Measurements from ENCODE around the gene CMTM3. TPM values are rescaled to one million over a fixed set of nuclear protein-coding genes. Genes with fewer than 3 reads are reported as not detected.
"Not testable (repeated sequence)": the region's sequence is repeated elsewhere in the genome, so short reads cannot be mapped to it uniquely, and the experiment has no call there.

CMTM3 gene
- total and polyA plus RNA-seq, 4 donors = 1.6 to 12.2 (median 4.6) TPM

DNA sequence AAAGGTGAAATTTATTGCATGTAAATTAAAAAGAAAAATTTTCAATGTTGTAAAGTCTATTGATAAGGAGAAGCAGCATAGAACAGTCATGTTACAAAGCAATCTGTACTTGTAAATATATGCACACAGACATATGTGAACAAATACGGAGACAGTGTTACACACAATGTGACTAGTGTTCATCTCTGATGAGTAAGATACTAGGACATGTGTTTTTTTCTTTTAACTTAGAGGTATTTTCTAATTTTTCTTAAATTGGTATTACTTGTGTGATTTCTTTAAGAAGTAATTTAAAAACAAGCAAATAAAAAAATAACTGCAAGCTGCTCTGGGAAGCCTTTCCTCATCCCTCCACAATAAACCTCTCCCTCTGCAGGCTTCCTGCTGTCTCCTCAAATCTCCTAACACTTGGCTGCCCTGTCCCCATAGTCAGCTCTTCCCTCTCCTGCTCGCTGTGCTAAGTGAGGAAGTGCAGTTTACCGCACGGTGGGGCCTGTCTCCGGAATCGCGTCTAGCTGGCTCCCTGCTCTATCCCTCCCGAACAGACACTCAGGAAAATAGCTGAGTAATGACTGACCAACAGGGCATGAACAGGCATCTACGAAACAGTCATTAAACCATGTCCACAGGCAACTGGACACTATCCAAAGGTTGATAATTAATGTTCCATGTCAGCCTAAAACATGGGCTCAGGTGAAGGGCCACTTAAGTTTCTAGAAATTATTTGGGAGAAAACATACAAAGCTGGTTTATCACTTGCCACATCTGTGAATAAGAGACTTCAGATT, 56.1 kb downstream of the CMTM3 start:
- peak; percentile 44 for DNase-seq (ENCODE audit: low spot score)
- Histone ChIP-seq H3K9me3 (ENCODE audit: control insufficient read depth in 4 of 4, low read length in 3 of 4) (no peaks in the 10 kb centered on the region), H3K27me3 (ENCODE audit: control insufficient read depth in 4 of 4, insufficient read depth in 4 of 4, low read length in 3 of 4) (no peaks in the 10 kb centered on the region), H3K4me3 (ENCODE audit: low read depth in 1 of 3, low read length in 3 of 3) (no peak overlapping the region), H3K36me3 (ENCODE audit: control insufficient read depth in 4 of 4, insufficient read depth in 3 of 4, low read depth in 1 of 4, low read length in 3 of 4) (no peaks in the 10 kb centered on the region), H3K9ac (ENCODE audit: low read depth in 1 of 2, low read length in 2 of 2) (peak overlapping the region in 1 of 2 donors; percentile 44), H3K27ac (ENCODE audit: low read depth in 1 of 2, low read length in 2 of 2) (peak overlapping the region; percentile 53 to 69), H3K4me1 (ENCODE audit: control insufficient read depth in 4 of 4, insufficient read depth in 4 of 4, low read length in 3 of 4) (peaks cover 0 to 14% (median 10%) of the 10 kb centered on the region in 4 donors)
- 15% methylated on average over 9 of the region's 9 CpGs for WGBS
- TF ChIP-seq, protein P1, sequence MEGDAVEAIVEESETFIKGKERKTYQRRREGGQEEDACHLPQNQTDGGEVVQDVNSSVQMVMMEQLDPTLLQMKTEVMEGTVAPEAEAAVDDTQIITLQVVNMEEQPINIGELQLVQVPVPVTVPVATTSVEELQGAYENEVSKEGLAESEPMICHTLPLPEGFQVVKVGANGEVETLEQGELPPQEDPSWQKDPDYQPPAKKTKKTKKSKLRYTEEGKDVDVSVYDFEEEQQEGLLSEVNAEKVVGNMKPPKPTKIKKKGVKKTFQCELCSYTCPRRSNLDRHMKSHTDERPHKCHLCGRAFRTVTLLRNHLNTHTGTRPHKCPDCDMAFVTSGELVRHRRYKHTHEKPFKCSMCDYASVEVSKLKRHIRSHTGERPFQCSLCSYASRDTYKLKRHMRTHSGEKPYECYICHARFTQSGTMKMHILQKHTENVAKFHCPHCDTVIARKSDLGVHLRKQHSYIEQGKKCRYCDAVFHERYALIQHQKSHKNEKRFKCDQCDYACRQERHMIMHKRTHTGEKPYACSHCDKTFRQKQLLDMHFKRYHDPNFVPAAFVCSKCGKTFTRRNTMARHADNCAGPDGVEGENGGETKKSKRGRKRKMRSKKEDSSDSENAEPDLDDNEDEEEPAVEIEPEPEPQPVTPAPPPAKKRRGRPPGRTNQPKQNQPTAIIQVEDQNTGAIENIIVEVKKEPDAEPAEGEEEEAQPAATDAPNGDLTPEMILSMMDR (IDR thresholded peaks at IDR 0.05; ENCODE audit: low read depth, low read length, missing input control) = peak; percentile 22
- TF ChIP-seq, protein P2, sequence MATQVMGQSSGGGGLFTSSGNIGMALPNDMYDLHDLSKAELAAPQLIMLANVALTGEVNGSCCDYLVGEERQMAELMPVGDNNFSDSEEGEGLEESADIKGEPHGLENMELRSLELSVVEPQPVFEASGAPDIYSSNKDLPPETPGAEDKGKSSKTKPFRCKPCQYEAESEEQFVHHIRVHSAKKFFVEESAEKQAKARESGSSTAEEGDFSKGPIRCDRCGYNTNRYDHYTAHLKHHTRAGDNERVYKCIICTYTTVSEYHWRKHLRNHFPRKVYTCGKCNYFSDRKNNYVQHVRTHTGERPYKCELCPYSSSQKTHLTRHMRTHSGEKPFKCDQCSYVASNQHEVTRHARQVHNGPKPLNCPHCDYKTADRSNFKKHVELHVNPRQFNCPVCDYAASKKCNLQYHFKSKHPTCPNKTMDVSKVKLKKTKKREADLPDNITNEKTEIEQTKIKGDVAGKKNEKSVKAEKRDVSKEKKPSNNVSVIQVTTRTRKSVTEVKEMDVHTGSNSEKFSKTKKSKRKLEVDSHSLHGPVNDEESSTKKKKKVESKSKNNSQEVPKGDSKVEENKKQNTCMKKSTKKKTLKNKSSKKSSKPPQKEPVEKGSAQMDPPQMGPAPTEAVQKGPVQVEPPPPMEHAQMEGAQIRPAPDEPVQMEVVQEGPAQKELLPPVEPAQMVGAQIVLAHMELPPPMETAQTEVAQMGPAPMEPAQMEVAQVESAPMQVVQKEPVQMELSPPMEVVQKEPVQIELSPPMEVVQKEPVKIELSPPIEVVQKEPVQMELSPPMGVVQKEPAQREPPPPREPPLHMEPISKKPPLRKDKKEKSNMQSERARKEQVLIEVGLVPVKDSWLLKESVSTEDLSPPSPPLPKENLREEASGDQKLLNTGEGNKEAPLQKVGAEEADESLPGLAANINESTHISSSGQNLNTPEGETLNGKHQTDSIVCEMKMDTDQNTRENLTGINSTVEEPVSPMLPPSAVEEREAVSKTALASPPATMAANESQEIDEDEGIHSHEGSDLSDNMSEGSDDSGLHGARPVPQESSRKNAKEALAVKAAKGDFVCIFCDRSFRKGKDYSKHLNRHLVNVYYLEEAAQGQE (IDR thresholded peaks at IDR 0.05) = no peak
- TF ChIP-seq GABPA (IDR thresholded peaks at IDR 0.05 in 1 of 2, conservative IDR thresholded peaks at IDR 0.05 in 1 of 2) (no peak), FOXA1 (IDR thresholded peaks at IDR 0.05) (no peak), NR2F2 (IDR thresholded peaks at IDR 0.05) (peak; percentile 21), SP1 (IDR thresholded peaks at IDR 0.05) (peak; percentile 35), YY1 (IDR thresholded peaks at IDR 0.05) (peak; percentile 32), HNF4A (conservative IDR thresholded peaks at IDR 0.05) (peak in 1 of 2 donors; percentile 18), RAD21 (IDR thresholded peaks at IDR 0.05) (peak; percentile 58 to 64), RXRA (IDR thresholded peaks at IDR 0.05) (peak in 1 of 2 donors; percentile 31), EGR1 (IDR thresholded peaks at IDR 0.05; ENCODE audit: low read depth in 2 of 2) (no peak)
- TF ChIP-seq, protein P3, sequence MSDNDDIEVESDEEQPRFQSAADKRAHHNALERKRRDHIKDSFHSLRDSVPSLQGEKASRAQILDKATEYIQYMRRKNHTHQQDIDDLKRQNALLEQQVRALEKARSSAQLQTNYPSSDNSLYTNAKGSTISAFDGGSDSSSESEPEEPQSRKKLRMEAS (IDR thresholded peaks at IDR 0.05) = peak; percentile 29
- TF ChIP-seq, protein P4, sequence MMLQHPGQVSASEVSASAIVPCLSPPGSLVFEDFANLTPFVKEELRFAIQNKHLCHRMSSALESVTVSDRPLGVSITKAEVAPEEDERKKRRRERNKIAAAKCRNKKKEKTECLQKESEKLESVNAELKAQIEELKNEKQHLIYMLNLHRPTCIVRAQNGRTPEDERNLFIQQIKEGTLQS (IDR thresholded peaks at IDR 0.05) = no peak

DNA sequence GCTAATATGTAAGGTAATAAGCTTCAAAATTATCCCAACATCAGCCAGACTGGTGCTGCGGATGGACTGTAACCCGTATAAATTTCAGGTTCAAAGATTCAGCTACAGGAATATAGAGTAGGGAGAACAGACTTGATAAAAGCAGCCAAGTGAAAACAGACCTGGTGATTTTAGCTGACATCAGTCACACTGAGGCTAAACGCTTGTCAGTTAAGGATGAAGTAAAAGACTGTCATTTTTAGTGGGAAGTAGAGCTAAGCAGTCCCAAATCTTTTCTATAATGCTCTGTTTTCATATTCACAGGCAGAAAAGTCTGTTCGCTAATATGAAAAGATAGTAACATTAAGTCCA, 56.7 kb downstream of the CMTM3 start:
- no peak for DNase-seq (ENCODE audit: low spot score)
- Histone ChIP-seq H3K4me1 (ENCODE audit: control insufficient read depth in 4 of 4, insufficient read depth in 4 of 4, low read length in 3 of 4) (peaks cover 0 to 14% (median 10%) of the 10 kb centered on the region in 4 donors), H3K36me3 (ENCODE audit: control insufficient read depth in 4 of 4, insufficient read depth in 3 of 4, low read depth in 1 of 4, low read length in 3 of 4) (no peaks in the 10 kb centered on the region), H3K9ac (ENCODE audit: low read depth in 1 of 2, low read length in 2 of 2) (peak overlapping the region in 1 of 2 donors; percentile 44), H3K9me3 (ENCODE audit: control insufficient read depth in 4 of 4, low read length in 3 of 4) (no peaks in the 10 kb centered on the region), H3K4me3 (ENCODE audit: low read depth in 1 of 3, low read length in 3 of 3) (no peak overlapping the region), H3K27me3 (ENCODE audit: control insufficient read depth in 4 of 4, insufficient read depth in 4 of 4, low read length in 3 of 4) (no peaks in the 10 kb centered on the region), H3K27ac (ENCODE audit: low read depth in 1 of 2, low read length in 2 of 2) (peak overlapping the region; percentile 53 to 69)
- 69% methylated on average over 4 of the region's 4 CpGs for WGBS
- TF ChIP-seq, protein P3 (IDR thresholded peaks at IDR 0.05) = no peak
- TF ChIP-seq HNF4G (IDR thresholded peaks at IDR 0.05) = no peak

DNA sequence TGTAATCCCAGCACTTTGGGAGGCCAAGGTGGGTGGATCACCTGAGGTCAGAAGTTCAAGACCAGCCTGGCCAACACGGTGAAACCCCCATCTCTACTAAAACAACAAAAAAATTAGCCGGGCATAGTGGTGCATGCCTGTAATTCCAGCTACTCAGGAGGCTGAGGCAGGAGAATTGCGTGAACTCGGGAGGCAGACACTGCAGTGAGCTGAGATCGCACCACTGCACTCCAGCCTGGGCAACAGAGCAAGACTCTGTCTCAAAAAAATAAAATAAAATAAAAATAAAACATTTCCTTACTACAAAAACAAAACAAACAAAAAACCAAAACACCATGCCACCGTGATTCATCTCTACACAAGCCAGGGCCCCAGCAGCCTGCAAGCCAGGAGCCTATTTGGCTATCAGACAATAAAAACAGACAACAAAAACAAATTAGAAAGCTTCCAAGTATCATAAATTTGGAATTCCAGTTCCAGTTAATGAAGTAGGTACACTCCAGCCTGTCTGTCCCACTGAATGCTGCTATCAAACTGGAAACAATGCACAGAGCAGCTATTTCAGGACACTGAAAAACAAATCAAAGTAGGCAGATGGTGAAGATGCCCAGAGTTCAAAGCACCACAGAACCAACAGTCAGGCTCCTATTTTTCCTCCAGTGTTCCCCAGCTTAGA, 57.3 kb downstream of the CMTM3 start:
- peaks cover 0 to 14% (median 10%) of the 10 kb centered on the region in 4 donors for H3K4me1 ChIP-seq (ENCODE audit: control insufficient read depth in 4 of 4, insufficient read depth in 4 of 4, low read length in 3 of 4)
- not testable (repeated sequence) for H3K36me3 ChIP-seq (ENCODE audit: control insufficient read depth in 4 of 4, insufficient read depth in 3 of 4, low read depth in 1 of 4, low read length in 3 of 4); H3K9ac ChIP-seq (ENCODE audit: low read depth in 1 of 2, low read length in 2 of 2); H3K9me3 ChIP-seq (ENCODE audit: control insufficient read depth in 4 of 4, low read length in 3 of 4); H3K27me3 ChIP-seq (ENCODE audit: control insufficient read depth in 4 of 4, insufficient read depth in 4 of 4, low read length in 3 of 4); H3K4me3 ChIP-seq (ENCODE audit: low read depth in 1 of 3, low read length in 3 of 3); H3K27ac ChIP-seq (ENCODE audit: low read depth in 1 of 2, low read length in 2 of 2); DNase-seq (ENCODE audit: low spot score)
- 84% methylated on average over 6 of the region's 6 CpGs for WGBS

Data from liver (tissue), 9 donors.